ENCODE measurements around the gene SNAI3. TPM values are rescaled to one million over a fixed set of nuclear protein-coding genes. Genes with fewer than 3 reads are reported as not detected.

The SNAI3 gene
- total RNA-seq, 4 donors from 2014 or later, result 0.40 to 0.44 TPM; not detected in 2

DNA sequence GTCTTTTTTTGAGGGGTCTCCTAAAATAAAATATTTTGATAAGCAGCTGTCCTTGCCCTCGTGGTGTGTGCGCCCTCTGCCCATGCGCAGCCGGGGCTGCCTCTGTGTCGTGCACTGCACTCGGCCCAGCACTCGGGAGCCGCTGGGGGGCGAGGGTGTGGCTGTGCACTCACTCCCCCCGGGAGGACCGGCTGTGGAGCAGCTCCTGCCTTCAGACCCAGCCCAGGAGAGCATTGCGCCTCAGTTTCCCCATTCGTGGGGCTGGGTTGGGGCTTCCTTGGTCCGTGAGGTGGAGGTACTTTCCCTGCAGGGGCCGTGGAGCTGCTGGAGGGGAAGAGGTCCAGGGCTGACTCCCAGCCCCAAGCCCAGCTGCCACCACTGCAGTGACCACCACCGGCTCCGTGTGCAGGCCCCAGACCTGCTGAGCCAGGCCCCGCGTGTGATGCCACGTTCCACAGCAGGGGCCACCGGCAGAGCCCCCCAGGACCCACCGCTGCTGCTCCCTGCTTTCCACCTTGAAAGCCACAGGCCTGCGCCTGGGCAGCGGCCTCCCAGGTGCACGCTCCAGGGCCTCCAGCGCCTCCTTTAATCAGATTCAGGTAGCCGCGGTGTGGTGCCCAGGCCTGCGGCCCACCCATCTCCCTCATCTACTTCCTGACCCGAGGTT, 54.3 kb downstream of the SNAI3 start:
- Histone ChIP-seq H3K36me3 (peaks cover 59% of the 10 kb centered on the region), H3K27ac (no peak overlapping the region), H3K27me3 (peaks cover 32% of the 10 kb centered on the region), H3K9me3 (no peaks in the 10 kb centered on the region), H3K4me1 (peaks cover 18% of the 10 kb centered on the region), H3K4me3 (no peak overlapping the region)
- WGBS, result 94% methylated on average over 10 of the region's 30 CpGs
- DNase-seq (ENCODE audit: low spot score in 2 of 2), result no peak
- TF ChIP-seq POLR2A (IDR thresholded peaks at IDR 0.05) (no peak), POLR2AphosphoS5 (IDR thresholded peaks at IDR 0.05) (no peak), EP300 (IDR thresholded peaks at IDR 0.05) (no peak)
- TF ChIP-seq, protein P1, sequence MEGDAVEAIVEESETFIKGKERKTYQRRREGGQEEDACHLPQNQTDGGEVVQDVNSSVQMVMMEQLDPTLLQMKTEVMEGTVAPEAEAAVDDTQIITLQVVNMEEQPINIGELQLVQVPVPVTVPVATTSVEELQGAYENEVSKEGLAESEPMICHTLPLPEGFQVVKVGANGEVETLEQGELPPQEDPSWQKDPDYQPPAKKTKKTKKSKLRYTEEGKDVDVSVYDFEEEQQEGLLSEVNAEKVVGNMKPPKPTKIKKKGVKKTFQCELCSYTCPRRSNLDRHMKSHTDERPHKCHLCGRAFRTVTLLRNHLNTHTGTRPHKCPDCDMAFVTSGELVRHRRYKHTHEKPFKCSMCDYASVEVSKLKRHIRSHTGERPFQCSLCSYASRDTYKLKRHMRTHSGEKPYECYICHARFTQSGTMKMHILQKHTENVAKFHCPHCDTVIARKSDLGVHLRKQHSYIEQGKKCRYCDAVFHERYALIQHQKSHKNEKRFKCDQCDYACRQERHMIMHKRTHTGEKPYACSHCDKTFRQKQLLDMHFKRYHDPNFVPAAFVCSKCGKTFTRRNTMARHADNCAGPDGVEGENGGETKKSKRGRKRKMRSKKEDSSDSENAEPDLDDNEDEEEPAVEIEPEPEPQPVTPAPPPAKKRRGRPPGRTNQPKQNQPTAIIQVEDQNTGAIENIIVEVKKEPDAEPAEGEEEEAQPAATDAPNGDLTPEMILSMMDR (IDR thresholded peaks at IDR 0.05), result no peak

DNA sequence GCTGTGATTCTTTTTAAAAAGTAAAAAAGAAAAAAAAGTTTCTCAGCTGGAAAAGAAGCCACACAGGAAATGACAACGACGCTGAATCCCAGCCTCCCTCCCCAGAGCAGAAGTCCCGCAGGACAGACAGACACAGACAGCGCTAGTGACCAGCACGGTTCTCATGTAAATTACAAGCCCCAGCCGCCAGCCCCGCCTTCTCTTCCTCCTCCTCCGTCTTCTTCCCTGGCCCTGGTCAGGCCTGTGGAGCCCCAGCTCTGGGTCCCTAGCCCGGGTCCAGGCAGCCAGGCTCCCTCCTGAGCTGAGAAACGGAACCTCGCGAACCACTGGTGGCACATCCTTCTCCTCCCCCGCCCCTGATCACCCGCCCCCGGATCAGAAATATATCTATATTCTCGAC, 54.9 kb downstream of the SNAI3 start:
- H3K4me1 ChIP-seq, result peaks cover 18% of the 10 kb centered on the region
- no peaks in the 10 kb centered on the region for H3K9me3 ChIP-seq
- H3K27me3 ChIP-seq, result peaks cover 25% of the 10 kb centered on the region
- no peak overlapping the region for H3K27ac ChIP-seq
- DNase-seq (ENCODE audit: low spot score in 2 of 2), result no peak
- 79% methylated on average over 16 of the region's 16 CpGs for WGBS
- H3K36me3 ChIP-seq, result peaks cover 65% of the 10 kb centered on the region
- TF ChIP-seq POLR2AphosphoS5 (IDR thresholded peaks at IDR 0.05), result no peak
- TF ChIP-seq, protein P1 (IDR thresholded peaks at IDR 0.05), result no peak
- TF ChIP-seq POLR2A (IDR thresholded peaks at IDR 0.05), result no peak
- TF ChIP-seq EP300 (IDR thresholded peaks at IDR 0.05), result no peak
- H3K4me3 ChIP-seq, result no peak overlapping the region

DNA sequence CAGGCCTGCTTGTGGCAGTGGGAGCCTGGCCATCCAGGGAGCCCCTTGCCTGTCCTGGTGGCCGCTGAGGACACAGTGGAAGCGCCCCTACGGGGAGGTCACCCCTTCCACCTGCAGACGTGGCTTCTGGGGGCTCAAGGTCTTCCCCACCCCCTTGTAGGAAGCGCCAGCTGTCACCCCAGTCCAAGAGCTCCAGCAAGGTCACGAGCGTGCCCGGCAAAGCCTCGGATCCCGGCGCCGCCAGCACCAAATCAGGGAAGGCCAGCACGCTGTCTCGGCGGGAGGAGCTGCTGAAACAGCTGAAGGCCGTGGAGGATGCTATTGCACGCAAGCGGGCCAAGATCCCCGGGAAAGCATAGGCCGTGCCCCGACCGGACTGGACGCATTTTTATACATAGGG, 55.4 kb downstream of the SNAI3 start:
- Histone ChIP-seq H3K9me3 (no peaks in the 10 kb centered on the region), H3K36me3 (peaks cover 67% of the 10 kb centered on the region), H3K27me3 (peaks cover 21% of the 10 kb centered on the region), H3K4me1 (peaks cover 18% of the 10 kb centered on the region), H3K4me3 (no peak overlapping the region), H3K27ac (no peak overlapping the region)
- TF ChIP-seq, protein P1 (IDR thresholded peaks at IDR 0.05), result no peak
- TF ChIP-seq POLR2A (IDR thresholded peaks at IDR 0.05), result no peak
- TF ChIP-seq EP300 (IDR thresholded peaks at IDR 0.05), result no peak
- WGBS, result 97% methylated on average over 18 of the region's 23 CpGs
- no peak for DNase-seq (ENCODE audit: low spot score in 2 of 2)

DNA sequence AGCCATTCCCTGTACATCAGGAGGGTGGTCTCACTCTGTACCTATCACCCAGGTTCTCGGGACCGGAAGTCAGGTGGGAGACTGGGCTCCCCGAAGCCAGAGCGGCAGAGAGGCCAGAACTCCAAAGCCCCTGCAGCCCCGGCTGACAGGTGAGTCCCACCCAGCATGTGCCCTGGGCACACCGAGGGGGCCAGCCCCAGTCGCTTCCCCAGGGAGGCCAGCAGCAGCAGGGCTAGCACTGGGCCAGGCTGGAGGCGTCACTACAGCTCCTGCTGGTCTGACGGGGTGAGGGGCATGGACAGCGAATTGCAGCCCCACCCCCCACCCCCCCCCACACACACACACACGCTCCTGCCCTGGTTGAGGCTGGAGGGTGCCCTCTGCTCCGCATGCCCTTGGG, 55.9 kb downstream of the SNAI3 start:
- peaks cover 16% of the 10 kb centered on the region for H3K27me3 ChIP-seq
- DNase-seq (ENCODE audit: low spot score in 2 of 2), result no peak
- H3K9me3 ChIP-seq, result no peaks in the 10 kb centered on the region
- no peak overlapping the region for H3K4me3 ChIP-seq
- 100% methylated on average over 6 of the region's 12 CpGs for WGBS
- TF ChIP-seq POLR2AphosphoS5 (IDR thresholded peaks at IDR 0.05) (no peak), POLR2A (IDR thresholded peaks at IDR 0.05) (no peak)
- TF ChIP-seq, protein P1 (IDR thresholded peaks at IDR 0.05), result no peak
- peaks cover 68% of the 10 kb centered on the region for H3K36me3 ChIP-seq
- H3K27ac ChIP-seq, result no peak overlapping the region
- H3K4me1 ChIP-seq, result peaks cover 18% of the 10 kb centered on the region

DNA sequence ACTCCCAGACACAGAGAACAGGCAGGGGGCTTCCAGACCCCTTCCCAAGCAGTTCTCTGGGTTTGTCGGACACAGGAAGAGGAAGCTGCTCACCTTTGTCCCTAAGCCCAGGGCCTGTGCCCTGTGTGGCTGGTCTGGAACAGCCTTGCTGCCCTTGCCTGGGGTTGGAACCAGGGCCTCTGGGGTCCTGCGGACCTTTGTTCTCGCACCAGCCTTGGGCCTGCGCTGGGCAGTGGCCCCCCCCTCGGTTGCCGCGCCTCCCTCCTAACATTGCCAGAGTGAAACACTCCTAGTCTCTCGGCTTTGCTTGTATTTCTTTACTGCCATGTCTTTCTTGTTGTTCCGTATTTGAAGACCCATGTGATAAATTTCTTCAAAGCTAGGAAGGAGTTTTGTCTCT, 56.5 kb downstream of the SNAI3 start:
- Histone ChIP-seq H3K27ac (no peak overlapping the region), H3K27me3 (peaks cover 10% of the 10 kb centered on the region), H3K36me3 (peaks cover 74% of the 10 kb centered on the region), H3K4me3 (no peak overlapping the region), H3K9me3 (no peaks in the 10 kb centered on the region), H3K4me1 (peaks cover 12% of the 10 kb centered on the region)
- WGBS, result 81% methylated on average over 9 of the region's 9 CpGs
- DNase-seq (ENCODE audit: low spot score in 2 of 2), result no peak
- no peak for TF ChIP-seq EP300 (IDR thresholded peaks at IDR 0.05)
- TF ChIP-seq POLR2AphosphoS5 (IDR thresholded peaks at IDR 0.05), result no peak
- no peak for TF ChIP-seq POLR2A (IDR thresholded peaks at IDR 0.05)
- TF ChIP-seq, protein P1 (IDR thresholded peaks at IDR 0.05), result no peak
